NB4 (cell line): ENCODE measurements around the gene PECR.

Experiments
- CTCF ChIP-seq: IDR thresholded peaks from one replicate; pipeline ENCODE4 v1.5.1; 2012; ENCODE audit warnings: low read depth, low read length
- POLR2A ChIP-seq: IDR thresholded peaks from 2 replicates; pipeline ENCODE4 v1.6.1; 2011; ENCODE audit warnings: mild to moderate bottlenecking; ENCODE audit not compliant: insufficient read length; ENCODE audit errors: extremely low read depth

- TF ChIP-seq CTCF (no peak), POLR2A (no peak)
Observed at GRCh38 chr2:216041438-216041837, 40.2 kb downstream of the PECR start.
